Mucosa of rectum (tissue), 2 donors: ENCODE measurements around the gene SOX6.

Experiments
- H3K27ac ChIP-seq, 2 donors: one replicate each; pipeline ENCODE4 v1.7.0; 2013; ENCODE audit warnings: inconsistent platforms in 2 of 2, low read depth in 2 of 2, low read length in 2 of 2
- H3K27me3 ChIP-seq, 2 donors: one replicate each; pipeline ENCODE4 v1.7.0; 2013; ENCODE audit warnings: low read length in 2 of 2; ENCODE audit not compliant: control insufficient read depth in 2 of 2, insufficient read depth in 2 of 2
- H3K36me3 ChIP-seq, 2 donors: one replicate each; pipeline ENCODE4 v1.7.0; 2013; ENCODE audit warnings: low read length in 2 of 2; ENCODE audit not compliant: control insufficient read depth in 2 of 2, insufficient read depth in 2 of 2
- H3K4me1 ChIP-seq, 2 donors: one replicate each; pipeline ENCODE4 v1.7.0; 2013; ENCODE audit warnings: low read length in 2 of 2, mild to moderate bottlenecking in 1 of 2; ENCODE audit not compliant: control insufficient read depth in 2 of 2, insufficient read depth in 2 of 2
- H3K4me3 ChIP-seq, 2 donors: one replicate each; pipeline ENCODE4 v1.7.0; 2013; ENCODE audit warnings: low read length in 2 of 2
- H3K9ac ChIP-seq, 2 donors: one replicate each; pipeline ENCODE4 v1.7.0; 2013; ENCODE audit warnings: low read length in 2 of 2, low read depth in 1 of 2, mild to moderate bottlenecking in 1 of 2
- H3K9me3 ChIP-seq, 2 donors: one replicate each; pipeline ENCODE4 v1.7.0; 2013; ENCODE audit warnings: low read length in 2 of 2; ENCODE audit not compliant: control insufficient read depth in 2 of 2
- donor health status: healthy.
- donor health status: Normal muscosa, but diverticular disease.

Gene SOX6

GRCh38 chr11:16124390-16124789 is 232.0 kb downstream of the SOX6 start:
- Histone ChIP-seq H3K4me1 (no peaks in the 10 kb centered on the region), H3K36me3 (no peaks in the 10 kb centered on the region), H3K9me3 (no peaks in the 10 kb centered on the region), H3K27me3 (no peaks in the 10 kb centered on the region), H3K27ac (no peak overlapping the region), H3K9ac (no peak overlapping the region), H3K4me3 (no peak overlapping the region)

DNA sequence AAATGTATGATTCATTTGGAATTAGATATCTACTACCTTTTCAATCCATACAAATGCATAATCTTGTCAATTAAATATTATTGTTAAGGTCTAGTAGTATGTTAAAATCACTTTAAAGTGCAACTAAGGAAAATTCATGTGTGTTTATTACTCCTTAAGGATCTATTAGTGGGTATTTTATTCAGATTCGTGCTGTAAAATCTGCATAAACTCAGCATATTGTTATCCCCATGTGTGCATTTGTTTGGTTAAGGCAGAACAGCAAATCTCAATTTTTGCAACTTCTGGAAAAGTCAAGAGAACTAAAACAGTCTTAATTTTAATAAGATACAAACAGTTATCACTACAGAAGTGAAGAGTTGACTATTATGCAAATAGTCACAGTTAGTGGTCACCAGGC is 234.5 kb downstream of the SOX6 start:
- Histone ChIP-seq H3K4me3 (no peak overlapping the region), H3K36me3 (no peaks in the 10 kb centered on the region), H3K9ac (no peak overlapping the region), H3K9me3 (no peaks in the 10 kb centered on the region), H3K27ac (no peak overlapping the region), H3K4me1 (no peaks in the 10 kb centered on the region), H3K27me3 (no peaks in the 10 kb centered on the region)

- Histone ChIP-seq H3K4me3 (no peak overlapping the region), H3K36me3 (no peaks in the 10 kb centered on the region), H3K27me3 (no peaks in the 10 kb centered on the region), H3K9ac (no peak overlapping the region), H3K9me3 (no peaks in the 10 kb centered on the region), H3K27ac (no peak overlapping the region), H3K4me1 (no peaks in the 10 kb centered on the region)
Observed at GRCh38 chr11:16120008-16120407, 236.3 kb downstream of the SOX6 start.

DNA sequence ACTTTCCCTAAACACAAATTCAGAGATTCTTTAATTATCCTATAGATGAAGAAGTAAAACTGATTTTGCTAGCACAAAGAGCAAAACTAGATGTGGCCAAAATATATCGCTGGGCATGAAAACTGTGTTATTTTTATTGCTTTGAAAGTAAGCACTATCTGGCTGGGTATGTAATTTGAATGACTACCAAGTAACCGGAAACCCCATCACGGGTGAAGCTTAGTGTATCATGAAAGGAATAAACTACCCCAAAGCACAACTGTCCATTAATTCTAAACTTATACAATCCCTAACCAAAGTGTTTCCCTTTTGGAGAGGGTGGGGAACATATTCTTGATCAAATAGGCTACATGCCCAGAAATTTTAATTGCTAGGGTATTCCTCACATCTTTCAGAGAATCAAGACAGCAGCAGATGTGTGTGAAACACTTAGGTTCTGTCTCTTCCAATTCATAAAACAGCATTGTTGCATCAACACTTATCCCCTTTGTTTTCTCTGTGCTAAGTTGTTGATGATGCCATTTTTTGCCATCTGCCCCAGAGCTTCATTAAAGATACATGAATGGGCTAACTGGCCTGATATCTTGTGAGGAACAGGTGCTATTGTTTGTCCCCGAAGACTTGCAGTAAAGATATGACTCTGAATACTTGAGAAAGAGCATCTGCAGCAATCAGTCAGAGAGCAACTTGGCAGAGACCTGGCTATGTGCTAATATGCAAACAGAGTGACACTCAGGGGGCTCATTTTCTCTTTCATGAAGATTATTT is 238.2 kb downstream of the SOX6 start:
- Histone ChIP-seq H3K36me3 (no peaks in the 10 kb centered on the region), H3K27ac (no peak overlapping the region), H3K27me3 (no peaks in the 10 kb centered on the region), H3K4me1 (no peaks in the 10 kb centered on the region), H3K4me3 (no peak overlapping the region), H3K9ac (no peak overlapping the region), H3K9me3 (no peaks in the 10 kb centered on the region)

GRCh38 chr11:16114978-16115871 is 241.1 kb downstream of the SOX6 start:
- no peak overlapping the region for H3K4me3 ChIP-seq
- no peak overlapping the region for H3K27ac ChIP-seq
- H3K4me1 ChIP-seq: no peaks in the 10 kb centered on the region
- no peak overlapping the region for H3K9ac ChIP-seq
- H3K9me3 ChIP-seq: no peaks in the 10 kb centered on the region
- no peaks in the 10 kb centered on the region for H3K36me3 ChIP-seq
- H3K27me3 ChIP-seq: no peaks in the 10 kb centered on the region

DNA sequence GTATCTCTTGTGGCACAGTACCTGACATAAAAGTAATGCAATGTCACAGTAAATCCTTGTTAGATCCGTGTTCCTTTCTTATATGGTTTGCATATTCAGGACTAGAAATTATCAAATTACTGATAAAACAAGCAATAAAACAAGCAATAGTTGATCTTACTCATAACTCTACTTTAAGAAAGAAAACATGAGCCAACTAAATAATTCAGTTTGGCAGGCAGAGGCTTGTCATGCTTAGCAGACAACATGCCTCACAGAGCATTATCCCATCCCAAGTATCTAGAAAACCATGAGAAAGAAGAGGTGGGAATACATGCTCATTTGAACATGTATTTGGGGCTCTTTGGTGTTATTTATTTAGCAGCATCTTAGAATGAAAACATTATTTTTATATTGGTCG is 241.9 kb downstream of the SOX6 start:
- Histone ChIP-seq H3K36me3 (no peaks in the 10 kb centered on the region), H3K4me3 (no peak overlapping the region), H3K4me1 (no peaks in the 10 kb centered on the region), H3K9me3 (no peaks in the 10 kb centered on the region), H3K9ac (no peak overlapping the region), H3K27me3 (no peaks in the 10 kb centered on the region), H3K27ac (no peak overlapping the region)

GRCh38 chr11:16111690-16112089 is 244.7 kb downstream of the SOX6 start:
- Histone ChIP-seq H3K36me3 (no peaks in the 10 kb centered on the region), H3K9me3 (no peaks in the 10 kb centered on the region), H3K27ac (no peak overlapping the region), H3K9ac (no peak overlapping the region), H3K4me1 (no peaks in the 10 kb centered on the region), H3K4me3 (no peak overlapping the region), H3K27me3 (no peaks in the 10 kb centered on the region)

GRCh38 chr11:16110886-16111285 is 245.5 kb downstream of the SOX6 start:
- no peaks in the 10 kb centered on the region for H3K4me1 ChIP-seq
- H3K36me3 ChIP-seq: no peaks in the 10 kb centered on the region
- H3K27ac ChIP-seq: no peak overlapping the region
- no peak overlapping the region for H3K9ac ChIP-seq
- no peaks in the 10 kb centered on the region for H3K27me3 ChIP-seq
- no peak overlapping the region for H3K4me3 ChIP-seq
- H3K9me3 ChIP-seq: no peaks in the 10 kb centered on the region

DNA sequence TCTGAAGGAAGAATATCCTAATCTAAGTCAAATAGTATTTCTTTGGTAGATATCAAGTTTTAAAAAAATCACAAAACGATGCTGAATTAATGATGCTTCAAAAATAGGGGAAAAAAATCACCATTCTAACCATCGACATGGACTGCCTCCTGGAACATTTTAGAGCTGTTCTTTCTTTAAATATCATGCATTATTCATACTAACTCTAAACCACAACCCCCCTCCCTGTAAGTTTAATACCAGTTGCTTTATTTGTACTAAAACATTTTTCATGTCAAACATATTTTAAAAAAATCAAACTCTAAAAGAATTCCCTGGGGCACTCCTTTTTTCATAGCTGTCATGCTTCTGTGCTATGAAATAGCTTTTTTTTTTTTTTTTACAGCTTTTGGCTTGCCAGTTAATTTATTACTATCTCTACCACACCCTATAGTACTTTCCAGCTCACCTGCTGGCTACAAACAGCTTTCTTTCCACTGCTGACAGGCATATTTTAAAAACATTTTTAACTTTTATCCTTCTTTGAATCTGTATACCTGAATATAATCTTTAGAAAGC is 256.9 kb downstream of the SOX6 start:
- H3K9me3 ChIP-seq: no peaks in the 10 kb centered on the region
- H3K4me1 ChIP-seq: peaks cover 0 to 9% of the 10 kb centered on the region in 2 donors
- H3K36me3 ChIP-seq: no peaks in the 10 kb centered on the region
- H3K9ac ChIP-seq: no peak overlapping the region
- no peak overlapping the region for H3K4me3 ChIP-seq
- no peak overlapping the region for H3K27ac ChIP-seq
- H3K27me3 ChIP-seq: no peaks in the 10 kb centered on the region
